ENCODE measurements around the gene FOSL1. TPM values are rescaled to one million over a fixed set of nuclear protein-coding genes. Genes with fewer than 3 reads are reported as not detected.

FOSL1 gene
- total RNA-seq, 2 donors from 2014 or later: 1.8 TPM; not detected in 1

- H3K27ac Mint-ChIP-seq: peak within 1 kb of the TSS; percentile 97
- H3K27ac ChIP-seq (ENCODE audit: low read depth, low read length): peak within 1 kb of the TSS; percentile 93
These were observed 42.1 kb downstream of the FOSL1 start, which contains the start of gene CFL1 for GRCh38 chr11:65857853-65858680. Gene CFL1, minus strand, starts transcription at chr11:65858180. Its CDS starts 81 bp downstream, at chr11:65858099.

GRCh38 chr11:65857500-65857852, 42.7 kb downstream of the FOSL1 start:
- H3K4me1 ChIP-seq (ENCODE audit: control insufficient read depth, insufficient read depth, low read length): peaks cover 9% of the 10 kb centered on the region
- H3K9me3 ChIP-seq (ENCODE audit: control insufficient read depth, low read length): no peaks in the 10 kb centered on the region
- peak overlapping the region; percentile 97 for H3K4me3 ChIP-seq (ENCODE audit: low read length)
- Mint-ChIP-seq H3K4me3 (peak overlapping the region; percentile 88), H3K9me3 (no peaks in the 10 kb centered on the region), H3K4me1 (peaks cover 21% of the 10 kb centered on the region), H3K27ac (no peak overlapping the region), H3K36me3 (ENCODE audit: low read depth) (peaks cover 50% of the 10 kb centered on the region), H3K27me3 (ENCODE audit: insufficient read depth) (no peaks in the 10 kb centered on the region)
- peaks cover 54% of the 10 kb centered on the region for H3K36me3 ChIP-seq (ENCODE audit: control insufficient read depth, insufficient read depth, low read length)
- peak; percentile 22 for TF ChIP-seq CTCF (conservative IDR thresholded peaks at IDR 0.05)
- peak overlapping the region; percentile 90 for H3K27ac ChIP-seq (ENCODE audit: low read depth, low read length)
- DNase-seq: no peak
- H3K27me3 ChIP-seq (ENCODE audit: control insufficient read depth, insufficient read depth, low read length, poor library complexity, severe bottlenecking): no peaks in the 10 kb centered on the region
- WGBS, 2 experiments (ENCODE audit: insufficient coverage in 1 of 2, insufficient read length in 1 of 2): 0% methylated on average over 5 to 49 of the region's 49 CpGs
- H3K9ac ChIP-seq (ENCODE audit: extremely low read depth, low read length, poor library complexity, severe bottlenecking): peak overlapping the region; percentile 86

More at GRCh38 chr11:65857853-65858680, 42.1 kb downstream of the FOSL1 start, which contains the start of gene CFL1:
- WGBS, 2 experiments (ENCODE audit: insufficient coverage in 1 of 2, insufficient read length in 1 of 2): 0 to 1% methylated on average over 26 to 91 of the region's 92 CpGs
- Mint-ChIP-seq H3K36me3 (ENCODE audit: low read depth) (peaks cover 52% of the 10 kb centered on the region), H3K27me3 (ENCODE audit: insufficient read depth) (no peaks in the 10 kb centered on the region), H3K9me3 (no peaks in the 10 kb centered on the region), H3K4me3 (peak within 1 kb of the TSS; percentile 88), H3K4me1 (peaks cover 21% of the 10 kb centered on the region)
- Histone ChIP-seq H3K36me3 (ENCODE audit: control insufficient read depth, insufficient read depth, low read length) (peaks cover 54% of the 10 kb centered on the region), H3K9me3 (ENCODE audit: control insufficient read depth, low read length) (no peaks in the 10 kb centered on the region), H3K9ac (ENCODE audit: extremely low read depth, low read length, poor library complexity, severe bottlenecking) (peak within 1 kb of the TSS; percentile 86), H3K4me1 (ENCODE audit: control insufficient read depth, insufficient read depth, low read length) (peaks cover 10% of the 10 kb centered on the region), H3K27me3 (ENCODE audit: control insufficient read depth, insufficient read depth, low read length, poor library complexity, severe bottlenecking) (no peaks in the 10 kb centered on the region), H3K4me3 (ENCODE audit: low read length) (peak within 1 kb of the TSS; percentile 97)
- peak; percentile 99 for DNase-seq
- TF ChIP-seq CTCF (conservative IDR thresholded peaks at IDR 0.05): no peak

- Mint-ChIP-seq H3K9me3 (no peaks in the 10 kb centered on the region), H3K4me3 (peak overlapping the region; percentile 88), H3K27ac (peak overlapping the region; percentile 91), H3K36me3 (ENCODE audit: low read depth) (peaks cover 53% of the 10 kb centered on the region), H3K4me1 (peaks cover 21% of the 10 kb centered on the region), H3K27me3 (ENCODE audit: insufficient read depth) (no peaks in the 10 kb centered on the region)
- DNase-seq: peak; percentile 88
- H3K9me3 ChIP-seq (ENCODE audit: control insufficient read depth, low read length): no peaks in the 10 kb centered on the region
- peaks cover 55% of the 10 kb centered on the region for H3K36me3 ChIP-seq (ENCODE audit: control insufficient read depth, insufficient read depth, low read length)
- H3K4me1 ChIP-seq (ENCODE audit: control insufficient read depth, insufficient read depth, low read length): peaks cover 4% of the 10 kb centered on the region
- H3K9ac ChIP-seq (ENCODE audit: extremely low read depth, low read length, poor library complexity, severe bottlenecking): peak overlapping the region; percentile 86
- 1 to 2% methylated on average over 43 to 57 of the region's 57 CpGs for WGBS, 2 experiments (ENCODE audit: insufficient coverage in 1 of 2, insufficient read length in 1 of 2)
- peak overlapping the region; percentile 90 for H3K27ac ChIP-seq (ENCODE audit: low read depth, low read length)
- no peak for TF ChIP-seq CTCF (conservative IDR thresholded peaks at IDR 0.05)
- H3K4me3 ChIP-seq (ENCODE audit: low read length): peak overlapping the region; percentile 97
- no peaks in the 10 kb centered on the region for H3K27me3 ChIP-seq (ENCODE audit: control insufficient read depth, insufficient read depth, low read length, poor library complexity, severe bottlenecking)
These were observed 43.3 kb downstream of the FOSL1 start for GRCh38 chr11:65856689-65857499.

Data from endodermal cell (in vitro differentiated cells).